Stimulated activated CD8-positive, alpha-beta memory T cell treated with anti-CD3 and anti-CD28 coated beads, Interleukin-12 subunit alpha, Interleukin-12 subunit beta, amount 100 ng/mL, for 4 hours (primary cell): Measurements from ENCODE around the gene PEX14.
"Not testable (repeated sequence)": the region's sequence is repeated elsewhere in the genome, so short reads cannot be mapped to it uniquely, and the experiment has no call there.

ENCODE experiments used
- DNase-seq: peaks from one replicate; pipeline ENCODE4 v3.0.0-alpha.2; 2020; ENCODE audit warnings: low read depth

PEX14 gene

DNA sequence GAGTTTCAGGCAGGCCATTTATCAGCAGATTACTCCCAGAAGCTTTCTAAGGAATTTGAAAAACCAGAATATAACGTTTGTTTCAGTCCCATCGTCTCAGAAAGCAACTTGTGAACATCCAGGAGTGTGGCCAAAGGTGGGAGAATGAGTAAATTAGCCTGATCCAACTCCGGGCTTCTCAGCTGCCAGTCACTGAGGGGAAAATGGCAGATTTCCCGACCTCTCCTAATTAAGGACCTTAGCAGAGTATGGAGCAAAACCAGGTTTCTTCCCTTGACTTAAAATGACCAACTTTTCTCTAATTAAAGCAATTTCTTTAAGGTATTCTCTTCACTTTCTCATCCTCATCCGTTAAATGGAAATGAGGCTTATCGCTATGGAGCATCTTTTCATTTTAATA is 23.9 kb upstream of the PEX14 start:
- no peak for DNase-seq

DNA sequence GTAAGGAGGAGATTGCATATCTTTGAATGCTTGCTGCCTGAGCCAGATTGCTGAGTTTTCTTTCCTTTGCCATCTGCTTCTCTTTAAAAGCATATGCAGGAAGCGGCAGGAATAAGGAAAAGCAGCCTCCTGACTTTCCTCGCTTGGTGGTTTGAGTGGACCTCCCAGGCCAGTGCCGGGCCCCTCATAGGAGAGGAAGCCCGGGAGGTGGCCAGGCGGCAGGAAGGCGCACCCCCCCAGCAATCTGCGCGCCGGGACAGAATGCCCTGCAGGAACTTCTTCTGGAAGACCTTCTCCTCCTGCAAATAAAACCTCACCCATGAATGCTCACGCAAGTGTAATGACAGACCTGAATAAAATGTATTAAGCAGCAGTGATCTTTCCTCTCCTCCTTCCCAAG is 23.5 kb upstream of the PEX14 start:
- DNase-seq, result no peak

DNA sequence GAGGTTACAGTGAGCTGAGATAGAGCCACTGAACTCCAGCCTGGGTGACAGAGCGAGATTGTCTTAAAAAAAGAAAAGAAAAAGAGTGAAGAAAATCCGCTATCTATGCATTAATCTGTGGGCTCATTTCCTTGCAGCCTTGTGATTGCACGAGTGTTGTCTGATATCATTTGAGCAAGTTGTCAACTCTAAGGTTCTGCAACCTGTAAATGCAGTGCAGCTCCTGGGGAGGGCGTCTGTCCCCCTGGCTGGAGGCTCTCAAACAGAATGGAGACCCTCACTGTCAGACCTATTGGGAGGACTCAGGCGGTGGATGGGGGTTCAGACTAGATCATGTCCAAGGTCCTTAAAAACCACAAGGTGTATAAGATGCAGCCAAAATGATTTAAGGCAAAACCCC is 18.7 kb upstream of the PEX14 start:
- DNase-seq, result no peak

DNA sequence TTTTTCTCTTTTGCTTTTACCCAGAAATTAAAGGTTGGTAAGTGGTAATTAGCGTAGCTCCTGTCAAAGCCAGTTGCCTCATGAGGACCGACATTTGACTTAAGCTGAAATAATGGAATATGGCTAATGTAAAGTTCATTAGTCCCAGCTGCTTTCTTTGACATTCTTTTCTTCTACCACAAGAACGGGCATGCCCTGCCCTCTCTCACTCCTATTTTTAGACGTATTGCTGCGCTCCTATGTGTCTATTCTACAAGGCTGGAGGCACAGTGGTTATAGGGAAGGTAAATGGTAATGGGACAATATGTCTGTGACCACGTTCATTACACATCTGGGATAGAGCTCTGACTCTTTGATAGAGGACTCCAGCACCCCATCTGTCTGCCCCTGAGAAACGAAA is 18.1 kb upstream of the PEX14 start:
- no peak for DNase-seq

DNA sequence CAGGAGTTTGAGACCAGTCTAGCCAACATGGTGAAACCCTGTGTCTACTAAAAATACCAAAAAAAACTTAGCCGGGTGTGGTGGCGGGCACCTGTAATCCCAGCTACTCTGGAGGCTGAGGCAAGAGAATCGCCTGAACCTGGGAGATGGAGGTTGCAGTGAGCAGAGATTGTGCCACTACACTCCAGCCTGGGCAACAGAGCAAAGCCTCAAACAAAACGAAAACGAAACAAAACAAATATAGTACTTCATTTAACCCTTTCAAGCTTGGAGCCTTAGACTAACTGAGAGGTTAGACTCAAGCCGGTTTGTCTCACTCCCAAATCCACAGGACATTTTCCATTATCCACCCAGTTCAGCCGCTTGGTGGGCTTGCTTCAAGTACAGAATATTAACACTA is 17.3 kb upstream of the PEX14 start:
- DNase-seq, result not testable (repeated sequence)

DNA sequence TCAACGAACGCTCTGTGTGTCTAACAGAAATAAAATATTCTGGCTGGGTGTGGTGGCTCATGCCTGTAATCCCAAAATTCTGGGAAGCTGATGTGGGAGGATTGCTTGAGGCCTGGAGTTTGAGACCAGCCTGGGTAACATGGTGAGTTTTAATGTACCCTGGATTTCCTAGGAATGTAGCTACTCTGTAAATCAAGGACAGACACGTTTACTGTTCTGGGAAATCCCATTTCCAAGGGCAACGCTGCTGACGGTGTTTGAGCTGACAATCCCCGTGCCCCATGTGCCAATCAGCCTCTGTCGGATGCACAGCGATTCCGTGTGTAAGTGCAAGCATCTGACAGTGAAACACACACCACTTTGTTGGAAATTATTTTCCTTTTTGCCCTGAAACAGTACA is 16.9 kb upstream of the PEX14 start:
- DNase-seq, result no peak

DNA sequence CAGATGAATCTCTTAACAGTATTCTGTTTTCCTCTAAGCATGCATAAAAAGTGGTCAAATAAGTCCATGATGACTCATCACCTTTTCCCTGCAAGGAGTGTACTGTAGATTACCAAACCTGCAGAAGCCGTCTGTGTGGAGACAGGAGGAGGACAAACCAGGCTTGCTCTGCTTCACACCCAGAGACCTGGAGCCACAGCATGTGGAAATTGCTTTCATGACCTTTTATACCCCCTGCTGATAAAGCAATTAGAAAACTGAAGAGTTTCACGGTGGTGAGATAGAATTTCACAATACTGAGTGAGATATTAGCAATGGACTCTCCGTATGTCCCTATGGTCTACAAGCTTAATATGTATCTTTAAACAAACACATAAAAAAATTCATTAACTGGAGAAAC is 15.6 kb upstream of the PEX14 start:
- DNase-seq, result no peak

DNA sequence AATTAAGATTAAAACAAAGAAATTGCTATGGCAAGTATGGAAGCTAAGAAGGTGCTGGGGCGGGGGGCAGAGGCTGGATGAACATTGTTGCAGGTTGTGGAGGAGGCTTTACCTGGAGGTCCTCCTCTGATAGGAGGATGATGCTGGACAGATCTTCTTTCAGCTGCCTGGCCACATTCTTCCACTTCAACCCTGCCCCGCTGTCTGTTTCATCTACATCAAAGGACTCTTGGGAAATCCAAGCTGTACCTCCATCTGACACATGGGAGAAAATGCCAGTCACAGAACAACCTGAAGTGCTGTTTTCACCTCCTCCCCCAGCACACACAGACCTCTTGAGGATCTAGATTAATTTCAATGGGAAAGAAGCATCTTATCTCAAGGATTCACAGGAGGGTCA is 7.7 kb upstream of the PEX14 start:
- no peak for DNase-seq

DNA sequence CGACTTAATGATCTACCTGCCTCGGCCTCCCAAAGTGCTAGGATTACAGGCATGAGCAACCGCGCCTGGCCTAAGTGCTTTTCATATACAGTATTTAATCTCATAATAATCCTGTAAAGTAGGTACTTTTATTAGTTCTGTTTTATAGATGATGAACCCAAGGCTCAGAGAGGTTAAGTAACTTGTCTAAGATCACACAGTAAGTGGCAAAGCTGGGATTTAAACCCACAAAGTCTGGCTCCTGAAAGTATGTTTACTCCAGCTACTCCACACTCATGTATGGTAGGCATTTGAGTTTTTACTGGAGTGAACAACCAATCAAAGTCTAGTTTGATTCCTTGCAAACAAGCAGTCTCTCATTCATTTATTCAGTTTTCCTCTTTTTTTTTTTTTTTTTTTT is 4.7 kb upstream of the PEX14 start:
- no peak for DNase-seq

DNA sequence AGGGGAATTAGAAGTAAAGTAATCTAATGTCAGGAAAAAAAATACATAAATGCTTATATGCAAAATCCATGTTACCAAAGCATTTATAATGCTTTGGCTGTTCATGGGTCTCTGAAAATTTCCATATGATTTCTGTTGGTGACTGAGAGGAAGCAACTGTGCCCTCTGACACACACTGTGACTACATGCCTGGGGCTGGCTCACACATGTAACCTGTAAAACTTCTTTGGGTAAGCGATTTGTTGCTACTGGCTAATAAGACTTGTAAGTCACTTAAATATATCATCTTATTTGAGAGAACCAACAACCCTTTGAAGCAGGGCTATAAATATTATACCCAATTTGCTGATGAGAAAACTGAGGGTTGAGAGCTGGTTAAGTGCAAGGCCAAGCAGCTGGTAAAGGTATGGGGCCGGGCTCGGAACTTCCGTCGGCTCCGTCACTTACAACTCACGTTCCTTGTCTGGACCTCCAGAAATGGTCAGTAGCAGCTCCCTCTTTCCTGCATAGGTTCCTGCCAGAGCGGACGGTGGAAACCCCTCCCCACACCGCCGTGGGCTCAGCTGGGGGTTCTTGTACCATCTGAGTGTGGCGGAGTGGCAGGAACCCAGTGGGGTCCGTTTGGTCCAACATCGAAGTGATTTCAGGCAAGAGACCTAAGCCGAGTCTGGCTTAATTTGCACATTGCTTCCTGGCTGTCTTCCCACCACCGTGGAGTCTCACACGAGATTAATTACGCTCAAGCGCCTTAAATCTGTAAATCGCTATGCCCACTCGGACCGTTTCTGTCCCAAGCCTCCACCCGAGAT is 3.1 kb upstream of the PEX14 start:
- DNase-seq, result no peak

DNA sequence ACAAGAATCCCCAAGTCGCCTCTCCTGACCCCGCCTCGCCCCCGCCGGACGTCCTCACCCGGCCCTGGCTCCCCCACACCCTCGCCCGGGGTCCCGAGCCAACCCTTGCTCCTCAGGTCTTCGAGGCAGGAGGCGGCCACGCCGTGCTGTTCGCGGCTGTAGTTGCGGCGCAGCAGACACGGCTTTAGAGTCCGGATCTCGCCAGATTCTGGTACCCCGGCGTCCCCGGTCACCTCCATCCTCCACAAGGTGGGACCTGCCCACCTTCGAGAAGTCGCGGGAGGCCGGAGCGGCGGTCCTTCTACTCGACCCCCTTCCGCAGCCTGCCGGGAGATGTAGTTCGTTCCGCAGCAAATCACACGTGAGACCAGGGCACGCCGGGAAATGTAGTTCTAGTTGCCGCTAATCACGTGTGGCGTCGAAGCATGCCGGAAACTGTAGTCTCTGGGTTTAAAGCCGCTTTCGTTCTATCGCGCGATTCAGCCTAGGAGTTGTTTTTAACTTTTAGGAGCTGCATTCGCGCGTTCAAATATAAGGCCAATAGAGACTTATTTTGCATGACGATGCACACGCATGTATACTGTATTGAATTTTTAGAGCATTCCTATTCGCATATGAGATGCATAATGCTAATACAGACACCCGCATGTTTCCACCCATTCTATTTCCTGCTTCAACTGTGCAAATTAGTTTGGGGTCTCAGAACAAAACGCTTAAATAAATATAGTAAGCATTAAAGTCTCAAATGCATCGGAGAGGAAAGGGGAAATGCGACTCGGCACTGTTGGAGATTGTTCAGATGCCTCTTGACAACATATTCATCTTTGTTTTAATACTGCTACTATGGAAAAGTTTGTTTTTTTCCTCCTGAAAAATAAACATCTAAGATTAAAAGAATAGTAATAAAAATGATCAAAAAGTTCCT is 2.3 kb upstream of the PEX14 start, which contains the start of gene DFFA:
Gene DFFA, minus strand, starts transcription at position 310 of the 925 bp plus-strand sequence. Its CDS starts 71 bp downstream, at position 239.
- DNase-seq, result peak; percentile 83

DNA sequence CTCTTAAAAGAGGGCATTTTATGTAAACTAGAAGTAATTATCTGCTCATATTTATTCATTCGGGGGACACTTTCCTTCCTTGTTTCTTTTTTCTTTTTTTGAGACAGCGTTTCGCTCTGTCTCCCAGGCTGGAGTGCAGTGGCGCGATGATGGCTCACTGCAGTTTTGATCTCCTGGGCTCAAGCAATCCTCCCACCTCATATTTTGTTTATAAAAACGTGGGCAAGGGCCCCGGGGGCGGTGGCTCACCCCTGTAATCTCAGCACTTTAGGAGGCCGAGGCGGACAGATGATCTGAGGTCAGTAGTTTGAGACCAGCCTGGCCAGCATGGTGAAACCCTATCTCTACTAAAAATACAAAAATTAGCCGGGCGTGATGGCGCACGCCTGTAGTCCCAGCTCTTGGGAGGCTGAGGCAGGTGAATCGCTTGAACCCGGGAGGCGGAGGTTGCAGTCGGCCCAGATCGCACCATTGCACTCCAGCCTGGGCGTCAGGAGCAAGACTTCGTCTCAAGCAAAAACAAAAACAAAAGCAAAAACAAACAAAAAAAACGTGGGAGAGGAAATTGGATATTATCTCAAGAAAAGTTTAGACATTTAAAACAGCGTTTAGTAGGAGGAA is 1.5 kb upstream of the PEX14 start:
- DNase-seq, result no peak

DNA sequence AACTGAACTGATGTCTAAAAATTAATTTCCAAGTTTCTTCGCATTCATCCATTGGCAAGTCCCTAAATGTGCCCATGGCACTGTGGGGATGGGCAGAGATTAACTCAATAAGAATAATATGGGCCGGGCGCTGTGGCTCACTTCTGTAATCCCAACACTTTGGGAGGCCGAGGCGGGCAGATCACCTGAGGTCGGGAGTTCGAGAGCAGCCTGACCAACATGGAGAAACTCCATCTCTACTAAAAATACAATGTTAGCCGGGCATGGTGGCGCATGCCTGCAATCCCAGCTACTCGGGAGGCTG is 489 bp upstream of the PEX14 start:
- not testable (repeated sequence) for DNase-seq

DNA sequence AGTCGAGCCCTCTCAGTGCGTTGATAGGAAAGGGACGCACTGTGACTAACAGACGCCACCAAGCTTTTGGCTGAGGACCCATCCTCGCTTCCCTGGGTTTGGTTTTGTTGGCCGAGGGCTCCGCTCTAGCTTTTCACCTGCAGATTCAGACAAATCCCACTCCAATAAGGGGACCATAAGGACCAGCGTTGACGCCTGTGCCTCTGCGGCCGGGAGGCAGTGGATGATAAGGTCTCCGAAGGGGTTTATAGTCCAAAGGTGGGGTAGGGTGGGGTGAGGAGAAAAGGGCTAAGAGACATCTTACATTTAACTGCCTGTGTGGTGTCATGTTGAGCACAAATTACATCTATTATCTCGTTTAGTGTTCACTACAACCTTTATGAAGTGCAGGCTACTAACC is 760 bp downstream of the PEX14 start:
- no peak for DNase-seq

DNA sequence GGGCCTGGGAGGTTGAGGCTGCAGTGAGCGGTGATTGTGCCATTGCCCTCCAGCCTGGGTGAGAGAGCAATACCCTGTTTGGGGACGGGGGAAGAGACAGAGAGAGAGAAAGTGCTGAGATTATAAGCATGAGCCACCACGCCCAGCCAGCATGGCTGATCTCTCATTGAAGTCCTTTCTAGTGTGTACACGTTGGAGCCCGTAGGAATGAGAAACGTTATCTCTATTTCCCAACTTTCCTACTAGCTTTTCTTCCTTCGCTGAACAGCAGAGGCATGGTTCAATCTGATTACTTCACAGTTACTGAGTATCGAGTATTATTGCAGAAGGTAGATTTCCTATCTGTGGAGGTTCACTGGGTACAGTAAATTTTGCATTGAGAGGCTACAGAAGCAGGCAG is 4.5 kb downstream of the PEX14 start:
- no peak for DNase-seq

DNA sequence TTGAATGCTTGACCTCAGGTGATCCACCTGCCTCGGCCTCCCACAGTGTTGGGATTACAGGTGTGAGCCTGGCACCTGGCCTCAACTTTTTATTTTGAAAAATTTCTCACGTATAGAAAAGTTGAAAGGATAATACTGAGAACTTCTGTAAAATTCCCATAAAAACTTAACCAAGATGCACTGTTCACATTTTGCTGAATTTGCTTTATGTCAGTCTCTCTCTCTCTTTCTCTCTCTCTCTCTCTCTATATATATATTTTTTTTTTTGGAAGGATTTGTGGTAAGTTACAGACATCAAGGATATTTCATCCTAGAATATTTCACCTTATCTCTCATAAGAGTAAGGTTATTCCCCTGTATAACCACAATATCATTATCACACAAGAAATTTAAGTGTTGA is 5.9 kb downstream of the PEX14 start:
- no peak for DNase-seq

DNA sequence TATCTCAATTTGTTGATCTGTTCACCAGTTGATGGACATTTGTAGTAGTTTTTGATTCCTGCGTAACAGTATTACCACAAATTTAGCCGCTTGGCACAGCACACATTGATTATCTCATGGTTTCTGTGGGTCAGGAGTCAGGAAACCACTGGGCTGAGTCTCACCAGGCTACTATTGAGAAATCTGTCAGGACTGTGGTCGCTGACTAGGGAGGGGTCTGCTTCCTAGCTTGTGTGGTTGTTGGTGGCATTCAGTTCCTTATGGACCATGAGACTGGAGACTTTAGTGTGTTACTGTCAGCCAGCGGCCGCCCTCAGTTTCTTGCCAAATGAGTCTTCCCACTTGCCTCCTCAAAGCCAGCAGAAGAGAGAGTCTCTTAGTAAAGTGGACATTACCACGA is 9.8 kb downstream of the PEX14 start:
- no peak for DNase-seq

DNA sequence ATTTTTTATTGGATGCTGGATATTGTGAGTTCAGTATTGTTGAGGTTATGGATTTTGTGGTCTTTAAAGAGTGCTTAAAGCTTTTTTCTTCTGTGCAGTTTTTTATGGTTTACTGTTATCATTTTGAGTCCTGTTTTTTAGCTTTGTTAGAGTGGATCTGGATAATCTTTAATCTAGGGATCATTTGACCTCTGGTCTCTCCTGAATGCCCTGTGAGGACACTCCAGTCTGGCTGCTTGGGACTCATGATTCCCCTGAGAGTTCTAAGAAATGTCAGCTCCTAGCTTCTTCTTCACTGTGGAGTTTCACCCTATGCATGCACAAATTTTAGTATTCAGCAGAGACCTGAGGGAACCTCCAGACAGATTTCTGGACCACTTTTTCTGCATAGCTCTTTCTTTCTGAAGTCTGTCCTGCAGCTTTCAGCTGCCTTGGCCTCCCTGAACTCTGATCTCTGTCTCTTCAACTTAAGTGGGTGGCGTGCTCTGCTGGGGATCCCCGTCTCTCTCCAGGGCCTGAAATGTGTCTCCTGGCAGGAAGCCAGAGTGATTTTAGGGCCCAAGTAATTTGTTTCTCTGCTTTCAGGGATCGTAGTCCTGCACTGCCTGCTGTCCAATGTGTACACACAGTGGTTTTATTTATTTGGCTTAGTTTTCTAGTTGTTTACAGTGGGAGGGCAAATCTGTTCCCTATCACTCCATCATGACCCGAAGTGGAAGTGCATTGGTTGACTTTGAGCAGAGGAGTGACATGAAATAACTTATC is 14.7 kb downstream of the PEX14 start:
- DNase-seq, result no peak

DNA sequence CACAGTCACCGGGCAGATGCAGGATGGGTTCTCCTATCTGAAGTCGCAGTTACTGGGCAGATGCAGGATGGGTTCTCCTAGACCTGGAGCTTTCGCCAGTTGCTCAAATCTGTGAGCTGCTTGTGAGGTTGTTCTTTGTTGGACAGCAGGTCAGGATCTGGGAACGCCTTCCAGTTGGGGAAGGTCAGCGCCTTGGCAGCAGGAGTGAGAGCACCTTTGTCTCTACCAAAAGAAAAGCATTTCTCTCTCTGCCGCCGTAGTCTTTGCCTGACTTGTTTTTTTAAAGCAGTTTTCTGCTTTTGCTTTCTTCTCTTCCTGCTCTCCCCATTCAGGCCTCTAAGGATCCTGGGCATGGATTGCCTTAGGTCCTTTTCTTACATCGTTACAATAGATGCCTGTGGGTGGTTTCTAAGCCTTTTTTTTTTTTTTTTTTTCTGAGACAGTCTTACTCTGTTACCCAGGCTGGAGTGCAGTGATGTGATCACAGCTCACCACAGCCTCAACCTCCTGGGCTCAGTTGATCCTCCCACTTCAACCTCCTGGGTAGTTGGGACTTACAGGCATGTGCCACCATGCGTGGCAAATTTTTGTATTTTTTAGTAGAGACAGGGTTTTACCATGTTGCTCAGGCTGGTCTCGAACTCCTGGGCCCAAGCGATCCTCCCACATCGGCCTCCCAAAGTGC is 15.7 kb downstream of the PEX14 start:
- DNase-seq, result no peak

DNA sequence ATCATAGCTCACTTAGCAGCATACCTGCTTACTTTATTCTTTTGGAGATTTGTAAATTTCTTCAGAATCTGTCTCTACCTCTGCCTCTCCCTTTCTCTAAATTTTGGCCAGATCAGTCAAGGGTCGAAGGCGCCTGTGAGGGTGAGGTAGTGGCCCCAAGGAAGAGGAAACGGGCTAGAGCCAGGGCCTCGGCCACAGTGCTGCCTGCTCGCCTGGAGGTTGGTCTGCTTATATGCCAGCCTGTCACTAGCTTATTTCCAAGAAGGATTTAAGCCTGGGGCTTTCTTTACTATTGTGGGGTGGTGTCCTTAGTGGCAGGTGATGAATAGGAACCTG is 19.6 kb downstream of the PEX14 start:
- no peak for DNase-seq

DNA sequence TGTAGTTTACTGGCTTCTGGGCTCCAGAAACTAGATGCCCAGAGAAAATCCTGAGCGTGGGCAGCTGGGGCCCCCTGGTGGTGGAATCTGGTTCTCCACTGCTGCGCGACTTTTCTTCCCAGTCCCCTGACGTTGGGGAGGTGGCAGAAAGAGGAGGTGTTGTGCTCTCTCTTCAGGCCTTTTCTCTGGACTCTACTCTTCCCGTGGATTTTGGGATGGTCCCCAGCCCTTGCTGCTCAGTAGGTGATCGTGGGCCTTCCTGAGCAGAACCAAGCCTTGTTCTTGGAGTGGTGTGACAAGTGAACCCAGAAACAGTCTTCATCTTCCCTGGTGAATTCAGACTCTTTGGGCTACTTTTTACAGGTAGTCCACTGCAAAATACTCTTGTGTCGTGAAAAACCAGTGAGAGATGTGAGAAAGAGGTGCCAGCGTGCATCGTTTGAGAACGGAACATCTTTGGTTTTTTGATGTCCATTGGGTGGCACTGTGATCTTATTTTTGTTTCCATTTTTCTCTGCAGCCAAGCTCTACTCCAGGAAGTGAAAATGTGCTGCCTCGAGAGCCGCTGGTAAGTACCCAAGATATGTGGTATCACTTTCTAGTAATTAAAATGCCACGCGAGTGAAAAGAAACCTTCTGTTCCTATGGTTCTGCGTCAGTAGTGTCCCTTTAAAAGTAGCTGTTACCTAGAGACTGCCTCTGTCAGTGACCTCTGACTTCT is 20.2 kb downstream of the PEX14 start:
- DNase-seq, result peak; percentile 56
